Astrocyte (in vitro differentiated cells and primary cell): Measurements from ENCODE around the gene ASCC2. TPM values are rescaled to one million over a fixed set of nuclear protein-coding genes. Genes with fewer than 3 reads are reported as not detected.

ENCODE experiments used
- DNase-seq: peaks from one replicate; pipeline ENCODE4 v3.0.0-alpha.2; 2010; ENCODE audit warnings: low read depth
- FAIRE-seq: peaks from 2 replicates; lab custom pipeline; 2011; peaks lifted over from hg19 to GRCh38; lab: Jason Lieb, UNC
- H2AFZ ChIP-seq: 2 replicates; pipeline ENCODE4 v1.6.0; 2012; ENCODE audit warnings: low read depth, low read length, inconsistent platforms
- H3K27ac ChIP-seq: 2 replicates; pipeline ENCODE4 v1.5.1; 2011; ENCODE audit warnings: low read depth, low read length, inconsistent platforms
- H3K27me3 ChIP-seq: 2 replicates; pipeline ENCODE4 v1.6.0; 2011; ENCODE audit warnings: low read length, inconsistent platforms; ENCODE audit not compliant: insufficient read depth
- H3K36me3 ChIP-seq: 2 replicates; pipeline ENCODE4 v1.5.1; 2011; ENCODE audit warnings: low read length, inconsistent platforms; ENCODE audit not compliant: insufficient read depth
- H3K4me1 ChIP-seq: 2 replicates; pipeline ENCODE4 v1.5.1; 2011; ENCODE audit warnings: low read length, inconsistent platforms; ENCODE audit not compliant: insufficient read depth
- H3K4me2 ChIP-seq: 2 replicates; pipeline ENCODE4 v1.6.0; 2012; ENCODE audit warnings: low read length, inconsistent platforms
- H3K4me3 ChIP-seq: 2 replicates; pipeline ENCODE4 v1.5.1; 2011; ENCODE audit warnings: low read depth, mild to moderate bottlenecking, low read length, inconsistent platforms; ENCODE audit not compliant: insufficient read depth
- H3K79me2 ChIP-seq: 2 replicates; pipeline ENCODE4 v1.6.0; 2012; ENCODE audit warnings: mild to moderate bottlenecking, low read length, inconsistent platforms; ENCODE audit not compliant: insufficient read depth
- H3K9ac ChIP-seq: 2 replicates; pipeline ENCODE4 v1.6.0; 2012; ENCODE audit warnings: mild to moderate bottlenecking, low read length, inconsistent platforms
- H3K9me3 ChIP-seq: 2 replicates; pipeline ENCODE4 v1.5.1; 2012; ENCODE audit warnings: low read depth, mild to moderate bottlenecking, low read length, inconsistent platforms; ENCODE audit not compliant: insufficient read depth
- H4K20me1 ChIP-seq: 2 replicates; pipeline ENCODE4 v1.6.0; 2012; ENCODE audit warnings: low read length, inconsistent platforms; ENCODE audit not compliant: insufficient read depth
- H3K27ac Mint-ChIP-seq: one replicate; pipeline ENCODE4 v1.8.0; 2021; ENCODE audit warnings: mild to moderate bottlenecking, mixed read lengths; ENCODE audit not compliant: unreplicated experiment
- H3K27me3 Mint-ChIP-seq: one replicate; pipeline ENCODE4 v1.8.0; 2021; ENCODE audit warnings: low read depth, mixed read lengths; ENCODE audit not compliant: unreplicated experiment
- H3K36me3 Mint-ChIP-seq: one replicate; pipeline ENCODE4 v1.8.0; 2021; ENCODE audit warnings: low read depth, mixed read lengths; ENCODE audit not compliant: unreplicated experiment
- H3K4me1 Mint-ChIP-seq: one replicate; pipeline ENCODE4 v1.8.0; 2021; ENCODE audit warnings: low read depth, mixed read lengths; ENCODE audit not compliant: unreplicated experiment
- H3K4me3 Mint-ChIP-seq: one replicate; pipeline ENCODE4 v1.8.0; 2021; ENCODE audit warnings: mild to moderate bottlenecking, moderate library complexity, mixed read lengths; ENCODE audit not compliant: unreplicated experiment
- H3K9me3 Mint-ChIP-seq: one replicate; pipeline ENCODE4 v1.8.0; 2021; ENCODE audit warnings: mild to moderate bottlenecking, mixed read lengths; ENCODE audit not compliant: unreplicated experiment
- CTCF ChIP-seq: IDR thresholded peaks from 2 replicates; pipeline ENCODE4 v1.5.1; 2011; ENCODE audit warnings: low read depth, mild to moderate bottlenecking, inconsistent platforms, low read length, moderate library complexity; ENCODE audit not compliant: insufficient read depth
- EZH2 ChIP-seq: IDR thresholded peaks from 2 replicates; pipeline ENCODE4 v1.6.1; 2012; ENCODE audit warnings: mild to moderate bottlenecking, low read length, inconsistent platforms; ENCODE audit not compliant: insufficient read depth
- total RNA-seq: library from RNA; stranded (reverse); gene quantifications from 2 replicates; pipeline ENCODE4 v1.2.1, GENCODE V29; 2021

ASCC2 gene
- total RNA-seq, 1 donor from 2014 or later: 71.2 TPM

- no peak overlapping the region for H3K27ac ChIP-seq
- H3K9me3 ChIP-seq: no peaks in the 10 kb centered on the region
- peaks cover 26% of the 10 kb centered on the region for H3K36me3 ChIP-seq
- Mint-ChIP-seq H3K4me3 (no peak overlapping the region), H3K27ac (no peak overlapping the region), H3K27me3 (no peaks in the 10 kb centered on the region), H3K4me1 (peaks cover 14% of the 10 kb centered on the region), H3K36me3 (peaks cover 21% of the 10 kb centered on the region), H3K9me3 (peaks cover 4% of the 10 kb centered on the region)
- TF ChIP-seq CTCF (no peak), EZH2 (no peak)
- H3K27me3 ChIP-seq: no peaks in the 10 kb centered on the region
- DNase-seq: no peak
- peaks cover 21% of the 10 kb centered on the region for H4K20me1 ChIP-seq
- no peak for FAIRE-seq
- H3K9ac ChIP-seq: no peak overlapping the region
- peaks cover 9% of the 10 kb centered on the region for H3K4me1 ChIP-seq
- H3K4me2 ChIP-seq: no peak overlapping the region
- H2AFZ ChIP-seq: no peak overlapping the region
- peaks cover 43% of the 10 kb centered on the region for H3K79me2 ChIP-seq
- H3K4me3 ChIP-seq: no peak overlapping the region
Measured at GRCh38 chr22:29833392-29833965, 4.6 kb downstream of the ASCC2 start.

- Histone ChIP-seq H3K4me3 (no peak overlapping the region), H3K27me3 (no peaks in the 10 kb centered on the region), H3K79me2 (peaks cover 33% of the 10 kb centered on the region), H2AFZ (no peak overlapping the region), H3K4me1 (peaks cover 3% of the 10 kb centered on the region), H3K9ac (no peak overlapping the region), H3K36me3 (peaks cover 31% of the 10 kb centered on the region), H3K4me2 (no peak overlapping the region), H3K9me3 (no peaks in the 10 kb centered on the region), H3K27ac (no peak overlapping the region), H4K20me1 (peaks cover 34% of the 10 kb centered on the region)
- Mint-ChIP-seq H3K9me3 (no peaks in the 10 kb centered on the region), H3K36me3 (peaks cover 25% of the 10 kb centered on the region), H3K27ac (no peak overlapping the region), H3K4me3 (no peak overlapping the region), H3K4me1 (peaks cover 20% of the 10 kb centered on the region), H3K27me3 (no peaks in the 10 kb centered on the region)
- TF ChIP-seq CTCF (no peak), EZH2 (no peak)
- no peak for DNase-seq
- no peak for FAIRE-seq
Measured at GRCh38 chr22:29831958-29832357, 6.1 kb downstream of the ASCC2 start.

- Histone ChIP-seq H3K27ac (no peak overlapping the region), H3K27me3 (no peaks in the 10 kb centered on the region), H3K4me1 (no peaks in the 10 kb centered on the region), H3K9me3 (no peaks in the 10 kb centered on the region), H4K20me1 (peaks cover 34% of the 10 kb centered on the region), H3K4me2 (no peak overlapping the region), H3K4me3 (no peak overlapping the region), H2AFZ (no peak overlapping the region), H3K9ac (no peak overlapping the region), H3K79me2 (peaks cover 27% of the 10 kb centered on the region), H3K36me3 (peaks cover 31% of the 10 kb centered on the region)
- Mint-ChIP-seq H3K36me3 (peaks cover 25% of the 10 kb centered on the region), H3K4me1 (peaks cover 16% of the 10 kb centered on the region), H3K9me3 (no peaks in the 10 kb centered on the region), H3K4me3 (no peak overlapping the region), H3K27ac (no peak overlapping the region), H3K27me3 (no peaks in the 10 kb centered on the region)
- DNase-seq (no peak), FAIRE-seq (no peak)
- TF ChIP-seq EZH2: no peak
- no peak for TF ChIP-seq CTCF
Measured at GRCh38 chr22:29831186-29831921, 6.7 kb downstream of the ASCC2 start.
